ENCODE measurements around the gene ARVCF. TPM values are rescaled to one million over a fixed set of nuclear protein-coding genes. Genes with fewer than 3 reads are reported as not detected.

Gene ARVCF
- total and polyA plus RNA-seq, 4 donors, result 15.4 to 102 (median 62.1) TPM

DNA sequence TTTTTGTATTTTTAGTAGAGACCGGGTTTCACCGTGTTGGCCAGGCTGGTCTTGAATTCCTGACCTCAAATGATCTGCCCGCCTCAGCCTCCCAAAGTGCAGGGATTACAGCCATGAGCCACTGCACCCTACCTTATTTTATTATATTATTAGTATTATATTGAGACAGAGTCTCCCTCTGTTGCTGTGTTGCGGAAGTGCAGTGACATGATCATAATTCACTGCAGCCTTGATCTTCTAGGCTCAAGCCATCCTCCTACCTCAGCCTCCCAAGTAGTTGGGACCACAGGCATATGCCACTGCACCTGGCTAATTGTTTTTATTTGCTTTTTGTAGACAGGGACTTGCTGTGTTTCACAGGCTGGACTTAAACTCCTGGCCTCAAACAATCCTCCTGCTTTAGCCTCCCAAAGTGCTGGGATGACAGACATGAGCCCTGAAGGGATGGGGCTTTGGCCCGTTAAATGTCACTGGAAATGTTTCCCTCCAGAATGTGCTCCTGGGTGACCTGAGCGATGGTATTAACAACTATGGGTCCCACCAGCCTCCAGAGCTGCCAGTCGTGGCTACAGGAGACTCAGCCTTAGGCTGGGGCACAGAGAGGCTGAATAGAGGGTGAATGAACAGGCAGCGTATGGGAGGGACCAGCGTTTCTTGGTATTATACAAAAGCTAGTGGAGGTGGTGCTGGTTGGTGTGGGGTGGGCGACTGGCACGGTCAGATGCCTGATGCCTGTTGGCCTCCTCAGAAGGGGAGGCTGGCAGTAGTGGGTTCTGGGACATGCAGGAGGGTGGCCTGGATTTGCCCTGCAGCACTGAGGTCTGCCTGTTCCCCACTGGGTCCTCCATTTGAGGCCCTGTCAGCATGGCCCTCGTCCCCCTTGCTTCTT, 11.6 kb upstream of the ARVCF start:
- no peak overlapping the region for H3K4me3 ChIP-seq (ENCODE audit: low read length in 2 of 2)
- H3K27ac ChIP-seq (ENCODE audit: low read depth in 1 of 2, low read length in 2 of 2), result no peak overlapping the region
- ATAC-seq (ENCODE audit: low FRiP score) (no peak), DNase-seq (peak in 1 of 2 donors; percentile 27)
- no peaks in the 10 kb centered on the region for H3K4me1 ChIP-seq (ENCODE audit: control insufficient read depth in 1 of 2, insufficient read depth in 2 of 2, low read length in 2 of 2)
- no peaks in the 10 kb centered on the region for H3K9me3 ChIP-seq (ENCODE audit: control insufficient read depth, low read length)
- intact Hi-C loops (cut with DNase I), result no loop called here
- whole genome bisulfite sequencing, 2 donors, result 81 to 82% methylated on average over 12 of the region's 12 CpGs
- H3K36me3 ChIP-seq (ENCODE audit: control insufficient read depth in 1 of 2, insufficient read depth in 2 of 2, low read length in 1 of 2), result no peaks in the 10 kb centered on the region
- no peaks in the 10 kb centered on the region for H3K27me3 ChIP-seq (ENCODE audit: control insufficient read depth in 1 of 2, insufficient read depth in 2 of 2, low read length in 1 of 2)

DNA sequence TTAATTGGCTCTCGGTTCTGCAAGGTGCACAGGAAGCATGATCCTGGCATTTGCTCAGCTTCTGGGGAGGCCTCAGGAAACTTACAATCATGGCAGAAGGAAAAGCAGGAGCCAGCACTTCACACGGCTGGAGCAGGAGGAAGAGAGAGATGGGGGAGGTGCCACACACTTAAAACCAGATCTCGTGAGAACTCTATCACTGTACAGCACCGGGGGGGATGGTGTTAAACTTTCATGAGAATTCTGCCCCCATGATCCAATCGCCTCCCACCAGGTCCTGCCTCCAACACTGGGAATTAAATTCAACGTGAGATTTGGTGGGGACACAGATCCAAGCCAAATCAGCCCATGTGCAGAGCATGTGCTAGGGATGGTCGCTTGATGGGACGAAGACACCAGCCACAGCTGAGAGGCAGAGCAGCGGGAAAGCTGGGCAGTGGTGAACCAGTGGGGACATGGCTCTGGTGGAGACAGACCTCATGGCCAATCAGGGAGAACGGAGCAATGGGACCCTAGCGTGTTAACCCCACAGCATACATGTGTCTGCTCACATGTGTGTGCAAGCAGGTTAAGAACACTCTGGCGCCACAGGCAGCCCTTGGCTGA, 10.5 kb upstream of the ARVCF start:
- no peak overlapping the region for H3K4me3 ChIP-seq (ENCODE audit: low read length in 2 of 2)
- no peak overlapping the region for H3K27ac ChIP-seq (ENCODE audit: low read depth in 1 of 2, low read length in 2 of 2)
- H3K27me3 ChIP-seq (ENCODE audit: control insufficient read depth in 1 of 2, insufficient read depth in 2 of 2, low read length in 1 of 2), result no peaks in the 10 kb centered on the region
- no peaks in the 10 kb centered on the region for H3K9me3 ChIP-seq (ENCODE audit: control insufficient read depth, low read length)
- H3K4me1 ChIP-seq (ENCODE audit: control insufficient read depth in 1 of 2, insufficient read depth in 2 of 2, low read length in 2 of 2), result no peaks in the 10 kb centered on the region
- 85 to 86% methylated on average over 12 of the region's 12 CpGs for WGBS, 2 donors
- intact Hi-C loops (cut with DNase I), result no loop called here
- DNase-seq (no peak), ATAC-seq (ENCODE audit: low FRiP score) (no peak)
- no peaks in the 10 kb centered on the region for H3K36me3 ChIP-seq (ENCODE audit: control insufficient read depth in 1 of 2, insufficient read depth in 2 of 2, low read length in 1 of 2)

DNA sequence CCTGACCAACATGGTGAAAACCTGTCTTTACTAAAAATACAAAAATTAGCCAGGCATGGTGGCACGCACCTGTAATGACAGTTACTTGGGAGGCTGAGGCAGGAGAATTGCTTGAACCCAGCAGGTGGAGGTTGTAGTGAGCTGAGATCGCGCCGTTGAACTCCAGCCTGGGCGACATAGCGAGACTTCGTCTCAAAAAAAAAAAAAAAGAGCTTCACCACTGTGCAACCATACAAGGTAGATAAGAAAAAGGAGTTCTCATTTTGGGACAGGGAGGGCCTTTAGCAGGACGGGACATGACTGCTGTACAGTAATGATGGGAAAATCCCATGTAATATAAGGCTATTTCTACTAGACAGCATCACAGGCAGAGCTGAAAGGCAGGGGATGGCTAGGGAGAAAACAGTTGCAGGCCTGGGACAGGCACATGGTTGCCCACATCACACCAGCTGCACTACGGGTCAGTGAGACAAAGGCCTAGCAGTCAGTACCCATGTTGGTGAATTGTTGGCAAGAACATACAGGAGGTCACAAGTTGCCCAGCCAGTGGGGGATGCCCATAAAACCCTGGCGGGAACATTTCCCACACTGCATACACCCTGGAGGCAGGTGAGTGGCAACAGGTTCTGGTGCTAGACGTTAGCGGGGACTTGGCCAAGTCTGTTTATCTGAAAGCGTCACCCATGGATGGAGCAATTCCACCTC, 9.7 kb upstream of the ARVCF start:
- Histone ChIP-seq H3K9me3 (ENCODE audit: control insufficient read depth, low read length) (no peaks in the 10 kb centered on the region), H3K27ac (ENCODE audit: low read depth in 1 of 2, low read length in 2 of 2) (no peak overlapping the region), H3K4me1 (ENCODE audit: control insufficient read depth in 1 of 2, insufficient read depth in 2 of 2, low read length in 2 of 2) (no peaks in the 10 kb centered on the region), H3K36me3 (ENCODE audit: control insufficient read depth in 1 of 2, insufficient read depth in 2 of 2, low read length in 1 of 2) (no peaks in the 10 kb centered on the region), H3K27me3 (ENCODE audit: control insufficient read depth in 1 of 2, insufficient read depth in 2 of 2, low read length in 1 of 2) (no peaks in the 10 kb centered on the region), H3K4me3 (ENCODE audit: low read length in 2 of 2) (no peak overlapping the region)
- intact Hi-C loops (cut with DNase I), result no loop called here
- 96 to 97% methylated on average over 13 of the region's 13 CpGs for WGBS, 2 donors
- ATAC-seq (ENCODE audit: low FRiP score) (no peak), DNase-seq (no peak)

DNA sequence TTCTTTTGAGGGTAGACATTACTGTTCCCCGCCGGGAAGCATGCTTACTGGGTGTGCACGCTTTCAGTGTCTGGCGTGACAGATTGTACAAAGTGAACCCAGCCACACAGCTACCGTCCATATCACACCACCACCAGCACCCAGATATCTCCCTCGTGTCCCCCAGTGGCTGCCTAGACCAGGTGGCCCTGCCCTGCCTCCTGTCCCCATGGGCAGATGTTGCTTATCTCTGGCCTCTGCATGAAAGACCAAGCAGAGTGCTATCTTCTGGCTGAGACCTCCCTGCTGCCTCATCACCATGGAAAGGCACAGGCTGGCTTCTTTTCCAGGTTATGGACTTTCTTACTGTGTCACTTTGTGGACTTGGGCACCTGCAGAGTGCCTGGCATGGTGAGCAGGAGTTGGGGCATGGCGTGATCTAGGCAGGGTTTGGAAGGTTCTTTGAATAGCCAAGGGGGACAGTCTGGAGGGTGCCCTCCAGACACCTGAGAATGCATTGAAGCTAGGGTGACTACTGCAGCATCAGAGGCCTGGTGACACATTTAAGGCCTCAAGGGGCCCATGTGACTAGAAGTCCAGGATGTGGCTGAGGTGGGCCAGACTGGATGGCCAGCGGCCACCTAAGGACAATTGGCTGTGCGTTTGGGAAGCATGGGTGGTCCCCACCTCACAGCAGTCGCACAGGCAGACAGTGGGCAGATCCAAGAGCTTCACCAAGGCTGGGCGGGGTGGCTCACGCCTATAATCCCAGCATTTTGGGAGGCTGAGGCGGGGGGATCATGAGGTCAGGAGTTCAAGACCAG, 9.0 kb upstream of the ARVCF start:
- no peaks in the 10 kb centered on the region for H3K36me3 ChIP-seq (ENCODE audit: control insufficient read depth in 1 of 2, insufficient read depth in 2 of 2, low read length in 1 of 2)
- H3K27me3 ChIP-seq (ENCODE audit: control insufficient read depth in 1 of 2, insufficient read depth in 2 of 2, low read length in 1 of 2), result no peaks in the 10 kb centered on the region
- H3K4me1 ChIP-seq (ENCODE audit: control insufficient read depth in 1 of 2, insufficient read depth in 2 of 2, low read length in 2 of 2), result no peaks in the 10 kb centered on the region
- DNase-seq (no peak), ATAC-seq (ENCODE audit: low FRiP score) (no peak)
- no peak overlapping the region for H3K4me3 ChIP-seq (ENCODE audit: low read length in 2 of 2)
- 93 to 95% methylated on average over 13 of the region's 13 CpGs for WGBS, 2 donors
- intact Hi-C loops (cut with DNase I), result no loop called here
- no peaks in the 10 kb centered on the region for H3K9me3 ChIP-seq (ENCODE audit: control insufficient read depth, low read length)
- no peak overlapping the region for H3K27ac ChIP-seq (ENCODE audit: low read depth in 1 of 2, low read length in 2 of 2)

DNA sequence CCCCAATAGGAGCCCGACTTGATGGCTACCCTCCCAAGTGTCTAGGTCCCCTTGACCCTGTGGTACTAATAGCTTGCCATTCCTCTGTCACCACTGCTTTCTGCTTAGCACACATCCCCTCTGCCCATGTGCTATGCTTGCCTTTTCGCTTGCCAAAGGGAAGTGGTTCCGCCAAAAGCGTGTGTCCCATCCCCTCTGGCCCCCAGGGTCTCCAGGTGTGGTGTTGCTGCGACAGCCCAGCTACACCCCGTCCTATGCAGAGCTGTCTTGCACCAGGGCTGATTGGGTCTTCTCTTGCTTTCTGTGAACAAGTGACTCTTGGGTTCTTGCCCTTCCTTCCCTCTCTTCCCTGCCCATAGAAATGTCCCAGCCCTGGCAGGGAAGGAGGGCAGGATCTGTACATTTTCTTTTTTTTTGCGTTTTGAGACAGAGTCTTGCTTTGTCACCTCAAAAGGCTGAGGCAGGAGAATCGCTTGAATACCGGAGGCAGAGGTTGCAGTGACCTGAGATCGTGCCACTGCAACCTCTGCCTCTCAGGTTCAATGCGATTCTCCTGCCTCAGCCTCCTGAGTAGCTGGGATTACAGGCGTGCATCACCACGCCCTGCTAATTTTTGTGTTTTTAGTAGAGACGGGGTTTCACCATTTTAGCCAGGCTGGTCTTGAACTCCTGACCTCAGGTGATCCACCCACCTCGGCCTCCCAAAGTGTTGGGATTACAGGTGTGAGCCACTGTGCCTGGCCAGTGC, 8.2 kb upstream of the ARVCF start:
- intact Hi-C loops (cut with DNase I), result no loop called here
- ATAC-seq (ENCODE audit: low FRiP score) (no peak), DNase-seq (peak in 1 of 2 donors; percentile 45)
- no peaks in the 10 kb centered on the region for H3K27me3 ChIP-seq (ENCODE audit: control insufficient read depth in 1 of 2, insufficient read depth in 2 of 2, low read length in 1 of 2)
- H3K27ac ChIP-seq (ENCODE audit: low read depth in 1 of 2, low read length in 2 of 2), result no peak overlapping the region
- H3K4me3 ChIP-seq (ENCODE audit: low read length in 2 of 2), result no peak overlapping the region
- no peaks in the 10 kb centered on the region for H3K4me1 ChIP-seq (ENCODE audit: control insufficient read depth in 1 of 2, insufficient read depth in 2 of 2, low read length in 2 of 2)
- WGBS, 2 donors, result 93 to 96% methylated on average over 15 of the region's 15 CpGs
- no peaks in the 10 kb centered on the region for H3K36me3 ChIP-seq (ENCODE audit: control insufficient read depth in 1 of 2, insufficient read depth in 2 of 2, low read length in 1 of 2)
- no peaks in the 10 kb centered on the region for H3K9me3 ChIP-seq (ENCODE audit: control insufficient read depth, low read length)

DNA sequence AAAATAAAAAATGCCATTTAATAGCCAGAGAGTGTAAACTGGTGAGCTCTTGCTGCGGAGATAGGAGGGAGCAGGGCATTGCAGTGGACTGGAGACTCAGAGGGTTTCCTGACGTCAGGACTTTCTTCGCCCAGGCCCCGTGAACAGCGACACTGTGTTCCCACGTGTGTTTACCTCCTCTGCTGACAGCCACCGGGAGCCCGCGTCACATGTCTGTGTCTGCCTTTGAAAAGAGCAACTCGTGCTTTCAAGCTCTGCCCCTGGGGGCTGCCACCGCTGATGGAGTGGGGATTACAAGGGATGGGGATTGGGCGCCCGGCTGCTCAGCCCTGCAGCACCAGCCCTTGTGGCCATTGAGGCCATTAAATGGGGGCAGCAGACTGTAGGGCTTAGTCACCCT, 7.6 kb upstream of the ARVCF start:
- Histone ChIP-seq H3K36me3 (ENCODE audit: control insufficient read depth in 1 of 2, insufficient read depth in 2 of 2, low read length in 1 of 2) (no peaks in the 10 kb centered on the region), H3K9me3 (ENCODE audit: control insufficient read depth, low read length) (no peaks in the 10 kb centered on the region), H3K27me3 (ENCODE audit: control insufficient read depth in 1 of 2, insufficient read depth in 2 of 2, low read length in 1 of 2) (no peaks in the 10 kb centered on the region), H3K27ac (ENCODE audit: low read depth in 1 of 2, low read length in 2 of 2) (no peak overlapping the region), H3K4me1 (ENCODE audit: control insufficient read depth in 1 of 2, insufficient read depth in 2 of 2, low read length in 2 of 2) (no peaks in the 10 kb centered on the region), H3K4me3 (ENCODE audit: low read length in 2 of 2) (no peak overlapping the region)
- WGBS, 2 donors, result 70 to 74% methylated on average over 13 of the region's 13 CpGs
- DNase-seq (peak in 1 of 2 donors; percentile 34), ATAC-seq (ENCODE audit: low FRiP score) (no peak)
- intact Hi-C loops (cut with DNase I), result no loop called here

DNA sequence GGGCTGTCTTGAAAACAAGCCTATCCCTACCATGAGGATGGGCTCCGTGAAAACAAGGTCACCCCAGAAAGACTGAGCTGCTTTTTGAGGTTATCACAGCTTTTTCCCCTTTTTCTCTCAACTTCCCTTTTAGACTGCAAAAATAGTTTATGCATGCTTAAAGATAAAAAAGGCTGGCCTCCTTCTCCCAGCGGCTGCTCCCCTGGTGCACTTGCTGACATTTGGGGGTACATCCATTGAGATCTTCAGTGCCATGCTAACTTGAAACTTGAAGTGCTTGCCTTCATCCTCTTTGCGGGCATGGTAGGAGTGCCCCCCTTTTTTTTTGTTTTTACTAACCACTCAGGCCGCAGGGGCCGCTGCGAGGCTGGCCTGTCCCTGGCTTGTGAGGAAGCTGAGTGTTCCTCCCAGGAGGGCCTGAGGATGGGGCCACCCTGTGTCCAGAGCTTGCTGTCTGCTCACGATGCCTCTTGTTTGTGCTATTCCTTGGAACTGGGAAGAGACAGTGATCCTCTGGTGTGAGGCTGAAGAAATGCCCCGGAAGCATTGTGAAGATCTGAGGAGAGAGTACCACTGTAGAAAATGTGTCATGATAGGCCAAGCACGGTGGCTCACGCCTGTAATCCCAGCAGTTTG, 6.5 kb upstream of the ARVCF start:
- 82 to 91% methylated on average over 10 of the region's 10 CpGs for WGBS, 2 donors
- DNase-seq, result peak in 1 of 2 donors; percentile 35
- Histone ChIP-seq H3K4me3 (ENCODE audit: low read length in 2 of 2) (no peak overlapping the region), H3K27ac (ENCODE audit: low read depth in 1 of 2, low read length in 2 of 2) (no peak overlapping the region), H3K9me3 (ENCODE audit: control insufficient read depth, low read length) (no peaks in the 10 kb centered on the region), H3K36me3 (ENCODE audit: control insufficient read depth in 1 of 2, insufficient read depth in 2 of 2, low read length in 1 of 2) (no peaks in the 10 kb centered on the region), H3K4me1 (ENCODE audit: control insufficient read depth in 1 of 2, insufficient read depth in 2 of 2, low read length in 2 of 2) (no peaks in the 10 kb centered on the region), H3K27me3 (ENCODE audit: control insufficient read depth in 1 of 2, insufficient read depth in 2 of 2, low read length in 1 of 2) (no peaks in the 10 kb centered on the region)
- intact Hi-C loops (cut with DNase I), result no loop called here
- ATAC-seq (ENCODE audit: low FRiP score), result no peak
